A549 (cell line): Measurements from ENCODE around the gene DLG1. TPM values are rescaled to one million over a fixed set of nuclear protein-coding genes. Genes with fewer than 3 reads are reported as not detected.
A peak's percentile ranks its signal among the peaks of the same experiment; 100 is the strongest.

Experiments used
- ATAC-seq, 2 experiments: fragments of 200-7000 bp in 1 of 2; fragments of >200 bp in 1 of 2; cut with Nextera tagmentation in 1 of 2; cut with Tn5 transposase in 1 of 2; 3 replicates each; pipeline versions ENCODE4 v1.8.0 to v1.9.1; 2018 to 2020; ENCODE audit warnings: mild to moderate bottlenecking in 1 of 2, moderate library complexity in 1 of 2
- CTCF ChIA-PET: fragments of 300-600 bp; sonication (Branson Sonifier 250); formaldehyde crosslinking; extraction: SDS; loops from one replicate; lab custom pipeline; 2021; ENCODE audit warnings: antibody characterized with exemption, inconsistent platforms; lab: Yijun Ruan, JAX
- POLR2A ChIA-PET: fragments of 350-600 bp; formaldehyde crosslinking; extraction: SDS; loops from one replicate; lab custom pipeline; 2021; ENCODE audit warnings: antibody characterized with exemption, inconsistent platforms; lab: Yijun Ruan, JAX
- DNase-seq, 2 experiments: peaks; one replicate each; pipeline versions ENCODE4 v3.0.0 to v3.0.0-alpha.2; 2011 to 2016; ENCODE audit warnings: low read depth in 1 of 2, low spot score in 1 of 2
- FAIRE-seq: peaks from 2 replicates; lab custom pipeline; 2011; peaks lifted over from hg19 to GRCh38; lab: Jason Lieb, UNC
- H3K27ac ChIP-seq, 2 experiments: fragments of >200 bp; sonication (Bioruptor Twin); formaldehyde crosslinking; 3 replicates each; pipeline ENCODE4 v1.5.1; 2016 to 2017
- H3K4me1 ChIP-seq: fragments of >200 bp; sonication (Bioruptor Twin); formaldehyde crosslinking; 3 replicates; pipeline ENCODE4 v1.6.1; 2016
- H3K4me2 ChIP-seq: fragments of >200 bp; sonication (Bioruptor Twin); formaldehyde crosslinking; 3 replicates; pipeline ENCODE4 v1.6.1; 2016
- H3K4me3 ChIP-seq: fragments of >200 bp; sonication (Bioruptor Twin); formaldehyde crosslinking; 3 replicates; pipeline ENCODE4 v1.5.1; 2016
- H3K9me3 ChIP-seq: fragments of >200 bp; sonication (Bioruptor Twin); formaldehyde crosslinking; 3 replicates; pipeline ENCODE4 v1.6.1; 2016
- CBX2 ChIP-seq: fragments of 200-600 bp; sonication (generic); IDR thresholded peaks from 2 replicates; pipeline ENCODE4 v1.6.1; 2016; ENCODE audit warnings: low read depth, mild to moderate bottlenecking, borderline replicate concordance
- CBX8 ChIP-seq: fragments of 200-600 bp; sonication (generic); IDR thresholded peaks from 2 replicates; pipeline ENCODE4 v1.6.1; 2016
- CEBPB ChIP-seq, 2 experiments: fragments of >200 bp in 1 of 2; sonication (Bioruptor Twin) in 1 of 2; formaldehyde crosslinking in 1 of 2; IDR thresholded peaks; 2 replicates each; pipeline ENCODE4 v1.6.1; 2012 to 2016
- CHD2 ChIP-seq: fragments of 150-350 bp; IDR thresholded peaks from 2 replicates; pipeline ENCODE4 v1.6.1; 2014; ENCODE audit warnings: low read length; ENCODE audit not compliant: partially characterized antibody
- CHD4 ChIP-seq: fragments of 200-600 bp; sonication (generic); IDR thresholded peaks from 2 replicates; pipeline ENCODE4 v1.6.1; 2016; ENCODE audit warnings: antibody characterized with exemption, mild to moderate bottlenecking, borderline replicate concordance
- CTCF ChIP-seq: fragments of >200 bp; sonication (Bioruptor Twin); formaldehyde crosslinking; IDR thresholded peaks from 3 replicates; pipeline ENCODE4 v1.5.1; 2016
- EHMT2 ChIP-seq: fragments of 200-600 bp; sonication (generic); IDR thresholded peaks from 2 replicates; pipeline ENCODE4 v1.6.1; 2016; ENCODE audit warnings: antibody characterized with exemption, low read depth, mild to moderate bottlenecking, moderate library complexity
- FOSB ChIP-seq: fragments of 250-450 bp; sonication (Bioruptor Pico); IDR thresholded peaks from 2 replicates; pipeline ENCODE4 v1.5.0; 2020; ENCODE audit warnings: mild to moderate bottlenecking, moderate library complexity
- FOXS1 ChIP-seq: fragments of 250-450 bp; sonication (Bioruptor Pico); IDR thresholded peaks from 2 replicates; pipeline ENCODE4 v1.5.0; 2020; ENCODE audit warnings: mild to moderate bottlenecking, moderate library complexity
- GATA3 ChIP-seq: IDR thresholded peaks from 2 replicates; pipeline ENCODE4 v1.6.1; 2012; ENCODE audit warnings: borderline replicate concordance
- HES2 ChIP-seq: fragments of >200 bp; sonication (Bioruptor Twin); formaldehyde crosslinking; IDR thresholded peaks from 2 replicates; pipeline ENCODE4 v1.6.1; 2016
- HOXB13 ChIP-seq: fragments of 250-450 bp; sonication (Bioruptor Pico); IDR thresholded peaks from 2 replicates; pipeline ENCODE4 v1.5.0; 2020; ENCODE audit warnings: low read depth, mild to moderate bottlenecking, moderate library complexity
- HOXB5 ChIP-seq: fragments of 250-450 bp; sonication (Bioruptor Pico); IDR thresholded peaks from 2 replicates; pipeline ENCODE4 v1.5.0; 2020; ENCODE audit warnings: mild to moderate bottlenecking, moderate library complexity
- KDM1A ChIP-seq: fragments of 200-600 bp; sonication (generic); IDR thresholded peaks from 2 replicates; pipeline ENCODE4 v1.6.1; 2016; ENCODE audit warnings: low read depth, mild to moderate bottlenecking
- KDM5A ChIP-seq: fragments of 200-600 bp; sonication (generic); IDR thresholded peaks from 2 replicates; pipeline ENCODE4 v1.6.1; 2016; ENCODE audit warnings: antibody characterized with exemption, mild to moderate bottlenecking
- MAFK ChIP-seq: fragments of 450-650 bp; IDR thresholded peaks from 2 replicates; pipeline ENCODE4 v1.6.1; 2014; ENCODE audit not compliant: partially characterized antibody
- MAZ ChIP-seq: fragments of 150-350 bp; IDR thresholded peaks from 2 replicates; pipeline ENCODE4 v1.6.1; 2014; ENCODE audit warnings: antibody characterized with exemption, low read depth, low read length, borderline replicate concordance
- MYC ChIP-seq: IDR thresholded peaks from 2 replicates; pipeline ENCODE4 v1.6.1; 2012; ENCODE audit warnings: mild to moderate bottlenecking, inconsistent platforms, low read length, improper control_type of control experiment, borderline replicate concordance
- NFE2L2 ChIP-seq: fragments of 150-350 bp; conservative IDR thresholded peaks from 2 replicates; pipeline ENCODE4 v1.6.1; 2014; ENCODE audit warnings: low read length
- NR3C1 ChIP-seq: fragments of >200 bp; sonication (Bioruptor Twin); formaldehyde crosslinking; IDR thresholded peaks from 3 replicates; pipeline ENCODE4 v1.6.1; 2017
- RAD21 ChIP-seq, 2 experiments: fragments of >200 bp in 1 of 2; sonication (Bioruptor Twin) in 1 of 2; formaldehyde crosslinking in 1 of 2; IDR thresholded peaks in 1 of 2; conservative IDR thresholded peaks in 1 of 2; 2 replicates in 1 of 2; 3 replicates in 1 of 2; pipeline ENCODE4 v1.6.1; 2012 to 2018; ENCODE audit warnings: inconsistent platforms in 1 of 2
- RFX5 ChIP-seq: fragments of 450-650 bp; IDR thresholded peaks from 2 replicates; pipeline ENCODE4 v1.7.1; 2014; ENCODE audit warnings: antibody characterized with exemption, mild to moderate bottlenecking, moderate library complexity
- RNF2 ChIP-seq: fragments of 200-600 bp; sonication (generic); IDR thresholded peaks from 2 replicates; pipeline ENCODE4 v1.6.1; 2016; ENCODE audit warnings: low read depth, mild to moderate bottlenecking, antibody characterized with exemption, moderate library complexity, borderline replicate concordance
- SREBF2 ChIP-seq: fragments of 450-650 bp; IDR thresholded peaks from 2 replicates; pipeline ENCODE4 v1.6.1; 2014; ENCODE audit warnings: mild to moderate bottlenecking, moderate library complexity
- TP53 ChIP-seq: fragments of 250-450 bp; sonication (Bioruptor Pico); IDR thresholded peaks from 2 replicates; pipeline ENCODE4 v1.5.0; 2021; ENCODE audit warnings: mild to moderate bottlenecking, moderate library complexity
- WGBS: methylation state at CpG from one replicate; pipeline ENCODE4 v1.1.6; 2017; ENCODE audit errors: missing lambda C conversion rate; 5-methylcytosine and 5-hydroxymethylcytosine counted together
- polyA plus RNA-seq, 4 experiments: library from polyadenylated mRNA; depleted of rRNA in 3 of 4; stranded (reverse); fragments of >200 nt; fragmentation: RNase III in 1 of 4; extraction: RNeasy Plus Mini Kit Qiagen cat#74134 plus additional on column Dnase treatment in 1 of 4; gene quantifications; 2 replicates in 3 of 4; 3 replicates in 1 of 4; pipeline ENCODE4 v1.2.3, GENCODE V29; 2011 to 2017

Gene DLG1
- polyA plus RNA-seq, 2 of the 4 experiments (the other 2 are of a cell fraction): 27.0 to 33.9 TPM

DNA sequence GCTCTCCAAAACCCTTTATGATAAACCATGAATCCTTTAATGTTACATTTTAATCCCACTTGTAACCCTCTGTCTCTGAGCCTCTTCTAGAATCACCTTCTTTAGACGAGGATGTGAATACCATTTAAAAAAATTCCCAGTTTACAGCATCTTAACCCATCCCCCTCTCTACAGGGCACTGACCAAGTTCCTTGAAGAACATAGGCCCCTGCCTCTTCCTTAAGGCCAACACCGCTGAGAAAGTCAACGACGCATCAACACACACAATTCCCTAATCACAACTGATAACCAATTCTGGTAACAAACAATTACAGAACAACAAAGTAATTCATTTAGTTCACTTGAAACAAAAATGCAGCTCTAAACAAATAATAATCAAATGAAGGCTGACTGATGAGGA, 130.3 kb downstream of the DLG1 start:
- 91% methylated on average over 4 of the region's 4 CpGs for WGBS
- no peaks in the 10 kb centered on the region for H3K4me1 ChIP-seq
- ATAC-seq (no peak), DNase-seq (no peak), FAIRE-seq (no peak)
- ChIA-PET CTCF (interaction anchor here (0.6 to 2.9 kb wide), 3 partner anchors 19 to 217 kb away, joined by 3 to 10 read pairs (median 3); partner anchors contain the start of gene MELTF), POLR2A (no interaction called here)
- H3K27ac ChIP-seq: no peak overlapping the region
- no peak overlapping the region for H3K4me3 ChIP-seq
- no peaks in the 10 kb centered on the region for H3K9me3 ChIP-seq
- no peak for TF ChIP-seq HES2
- no peak overlapping the region for H3K4me2 ChIP-seq

- Histone ChIP-seq H3K27ac (no peak overlapping the region), H3K4me2 (no peak overlapping the region), H3K4me1 (no peaks in the 10 kb centered on the region), H3K9me3 (no peaks in the 10 kb centered on the region), H3K4me3 (no peak overlapping the region)
- ChIA-PET CTCF (no interaction called here), POLR2A (no interaction called here)
- FAIRE-seq (no peak), DNase-seq (no peak), ATAC-seq (no peak)
- TF ChIP-seq HOXB13 (CRISPR knock-in tag) (no peak), MAZ (no peak), RFX5 (no peak), GATA3 (no peak), CHD2 (no peak), MAFK (peak; percentile 7), RNF2 (no peak)
- 85% methylated on average over 2 of the region's 2 CpGs for WGBS
Observed at GRCh38 chr3:197167549-197167948, 130.9 kb downstream of the DLG1 start.

DNA sequence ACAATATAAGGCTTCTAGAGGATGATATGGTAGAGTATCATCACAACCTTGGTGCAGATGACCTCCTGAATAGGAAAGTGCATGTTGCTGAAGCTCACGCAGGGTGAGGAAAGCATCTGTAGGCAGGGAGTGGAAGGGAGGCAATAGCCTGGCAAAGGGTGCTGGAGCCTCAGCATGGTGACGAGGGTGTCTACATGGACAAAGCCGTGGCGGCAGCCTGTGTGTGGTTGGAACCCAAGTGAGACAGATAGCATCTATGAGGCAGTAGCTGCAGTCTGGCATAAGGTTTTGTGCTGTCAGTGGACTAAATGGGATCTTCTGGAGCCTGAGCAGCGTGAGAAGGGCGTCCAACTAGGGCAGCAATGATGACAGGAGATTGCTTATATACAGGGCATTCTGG, 132.5 kb downstream of the DLG1 start:
- H3K27ac ChIP-seq: no peak overlapping the region
- no peak for FAIRE-seq
- DNase-seq: no peak

DNA sequence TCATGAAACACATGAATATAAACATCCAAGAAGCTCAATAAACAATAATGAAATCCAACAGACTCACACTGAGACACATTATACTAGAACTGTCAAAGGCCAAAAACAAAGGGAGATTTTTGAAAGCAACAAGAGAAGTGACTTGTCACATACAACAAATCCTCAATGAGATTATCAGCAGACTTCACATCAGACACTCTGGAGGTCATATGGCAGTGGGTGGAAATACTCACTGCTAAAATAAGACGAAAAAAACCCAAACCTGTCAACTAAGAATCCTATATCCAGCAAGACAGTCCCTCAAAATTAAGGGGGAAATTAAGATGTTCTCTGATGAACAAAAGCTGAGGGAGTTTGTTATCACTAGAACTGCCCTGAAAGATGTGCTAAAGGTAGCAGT, 143.4 kb downstream of the DLG1 start:
- ChIA-PET POLR2A (no interaction called here), CTCF (no interaction called here)
- H3K4me3 ChIP-seq: no peak overlapping the region
- 93% methylated on average over 1 of the region's 1 CpG for WGBS
- DNase-seq (peak in 1 of 2 experiments; percentile 4), ATAC-seq (no peak), FAIRE-seq (no peak)
- H3K27ac ChIP-seq: no peak overlapping the region
- TF ChIP-seq HOXB5 (CRISPR knock-in tag): no peak
- no peak for TF ChIP-seq NFE2L2
- TF ChIP-seq CEBPB (IDR thresholded peaks at IDR 0.05): no peak
- no peak for TF ChIP-seq SREBF2
- H3K9me3 ChIP-seq: peaks cover 15% of the 10 kb centered on the region; the same call in 2 of the 3 replicates
- H3K4me1 ChIP-seq: peaks cover 6% of the 10 kb centered on the region; the same call in 2 of the 3 replicates
- H3K4me2 ChIP-seq: no peak overlapping the region

More for the DNA sequence above, 132.5 kb downstream of the DLG1 start:
- CTCF ChIA-PET: no interaction called here
- H3K4me1 ChIP-seq: no peaks in the 10 kb centered on the region
- no peak for TF ChIP-seq CBX8
- TF ChIP-seq FOXS1 (CRISPR knock-in tag): no peak
- no peak for TF ChIP-seq FOSB (CRISPR knock-in tag)
- TF ChIP-seq KDM5A: no peak
- no peak for TF ChIP-seq CBX2
- no peak for TF ChIP-seq KDM1A
- no peak for TF ChIP-seq RAD21 (conservative IDR thresholded peaks at IDR 0.05 in 1 of 2, IDR thresholded peaks at IDR 0.05 in 1 of 2)
- no peak for TF ChIP-seq RFX5
- TF ChIP-seq EHMT2: no peak
- no peak for TF ChIP-seq GATA3
- TF ChIP-seq MAZ: no peak
- TF ChIP-seq MYC: no peak
- TF ChIP-seq CHD4: no peak
- no peak for TF ChIP-seq NR3C1
- no peak for TF ChIP-seq CTCF
- no peak for TF ChIP-seq SREBF2
- no peak for TF ChIP-seq TP53 (CRISPR knock-in tag)
- no peaks in the 10 kb centered on the region for H3K9me3 ChIP-seq
- WGBS: 94% methylated on average over 6 of the region's 6 CpGs
- POLR2A ChIA-PET: no interaction called here
- no peak overlapping the region for H3K4me3 ChIP-seq
- H3K4me2 ChIP-seq: no peak overlapping the region
- ATAC-seq: no peak
